ENCODE data around the gene NRCAM. TPM values are rescaled to one million over a fixed set of nuclear protein-coding genes. Genes with fewer than 3 reads are reported as not detected.

Gene NRCAM
- total and polyA plus RNA-seq, 2 of the 8 experiments (the other 6 are each of a cell fraction or from before 2014, with no cell fraction given), result 2.7 to 3.8 TPM

DNA sequence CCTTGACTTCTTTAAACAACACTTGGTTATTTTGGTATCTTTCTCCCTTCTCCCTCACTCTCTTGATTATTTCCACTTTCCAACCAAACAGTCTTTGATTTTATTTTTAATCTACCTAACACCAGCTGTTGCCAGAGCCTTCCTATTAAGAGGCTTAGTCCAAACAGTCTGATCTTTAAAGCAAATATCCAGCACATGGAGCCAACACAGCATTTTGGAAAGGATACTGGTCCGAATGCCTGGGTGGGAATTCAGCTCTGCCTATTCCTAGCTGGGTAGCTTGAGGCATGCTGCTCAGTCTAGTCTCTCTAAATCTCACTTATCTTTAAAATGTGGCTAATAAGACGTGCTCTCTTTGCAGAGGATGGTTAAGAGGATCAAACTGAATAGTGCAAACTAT lies 129.3 kb downstream of the NRCAM start:
- WGBS, 2 experiments (ENCODE audit: extremely low coverage in 1 of 2, insufficient coverage in 1 of 2, insufficient read length in 1 of 2, insufficient replicate concordance in 2 of 2, low coverage in 1 of 2, low lambda C conversion rate in 2 of 2, missing lambda C conversion rate in 1 of 2), result 77% methylated on average over 2 of the region's 2 CpGs; no CpG with 5 or more reads in 1 of the 2 experiments
- no peak overlapping the region for H2AFZ ChIP-seq (ENCODE audit: low read length)
- H2BK12ac ChIP-seq (ENCODE audit: low read depth, low read length), result no peak overlapping the region
- H2BK15ac ChIP-seq (ENCODE audit: low read length), result no peak overlapping the region
- H3K4me2 ChIP-seq (ENCODE audit: insufficient read depth in 1 of 2, low read depth in 2 of 2, low read length in 2 of 2), result no peak overlapping the region
- peaks cover 0 to 1% (median 0%) of the 10 kb centered on the region in 4 experiments; a peak in 2 of 7 replicates for H3K27me3 ChIP-seq (replicated peaks in 1 of 4; ENCODE audit: control insufficient read depth in 3 of 4, extremely low read depth in 1 of 4, insufficient read depth in 3 of 4, low read length in 3 of 4)
- peaks cover 0 to 15% (median 10%) of the 10 kb centered on the region in 4 experiments; a peak in 5 of 7 replicates for H3K4me1 ChIP-seq (replicated peaks in 1 of 4; ENCODE audit: control insufficient read depth in 3 of 4, insufficient read depth in 4 of 4, low read length in 3 of 4)
- H3K9me3 ChIP-seq (ENCODE audit: insufficient read depth in 2 of 2, low read depth in 1 of 2, low read length in 1 of 2), result no peaks in the 10 kb centered on the region
- no peak overlapping the region for H3K4ac ChIP-seq (replicated peaks; ENCODE audit: insufficient read length, low read depth, low read length)
- H4K8ac ChIP-seq (ENCODE audit: extremely low read depth, insufficient read depth, low read length), result no peak overlapping the region
- no peak overlapping the region for H2BK120ac ChIP-seq (replicated peaks; ENCODE audit: low read depth, low read length)
- H3K18ac ChIP-seq (ENCODE audit: extremely low read depth, low read length), result no peak overlapping the region
- H4K91ac ChIP-seq (replicated peaks; ENCODE audit: insufficient read length, low read length), result no peak overlapping the region
- no peak overlapping the region for H3K27ac ChIP-seq (ENCODE audit: low read depth, low read length)
- H2AK5ac ChIP-seq (ENCODE audit: low read depth, low read length), result no peak overlapping the region
- no peaks in the 10 kb centered on the region for H3K79me1 ChIP-seq (ENCODE audit: low read depth, low read length)
- TF ChIP-seq, protein P1, sequence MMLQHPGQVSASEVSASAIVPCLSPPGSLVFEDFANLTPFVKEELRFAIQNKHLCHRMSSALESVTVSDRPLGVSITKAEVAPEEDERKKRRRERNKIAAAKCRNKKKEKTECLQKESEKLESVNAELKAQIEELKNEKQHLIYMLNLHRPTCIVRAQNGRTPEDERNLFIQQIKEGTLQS (IDR thresholded peaks at IDR 0.05; ENCODE audit: insufficient read depth, low read depth, low read length), result no peak
- TF ChIP-seq POLR2A (IDR thresholded peaks at IDR 0.05; ENCODE audit: control extremely low read depth in 1 of 2, low read depth in 2 of 2, low read length in 2 of 2) (no peak), SP2 (IDR thresholded peaks at IDR 0.05; ENCODE audit: low read length) (no peak), HDAC6 (IDR thresholded peaks at IDR 0.05; ENCODE audit: low read depth, low read length) (no peak), CHD1 (IDR thresholded peaks at IDR 0.05; ENCODE audit: low read depth, low read length) (no peak)
- H2BK5ac ChIP-seq (ENCODE audit: low read depth, low read length), result no peak overlapping the region
- H3K23ac ChIP-seq (ENCODE audit: insufficient read length), result no peak overlapping the region
- no peaks in the 10 kb centered on the region for H3K79me2 ChIP-seq (ENCODE audit: control insufficient read depth in 1 of 2, insufficient read depth in 2 of 2, low read length in 2 of 2)
- no peak for FAIRE-seq
- no peak overlapping the region for H3K56ac ChIP-seq (replicated peaks; ENCODE audit: insufficient read length, low read depth, low read length)
- H3K9ac ChIP-seq (replicated peaks in 1 of 4; ENCODE audit: extremely low read depth in 1 of 4, low read depth in 3 of 4, low read length in 3 of 4), result no peak overlapping the region
- ChIA-PET CTCF (ENCODE audit: partially characterized antibody) (interaction anchor here (0.6 kb wide), 2 partner anchors 112 to 572 kb away, joined by 3 read pairs; no protein-coding TSS in a partner anchor), POLR2A (ENCODE audit: partially characterized antibody) (no interaction called here)
- no peaks in the 10 kb centered on the region for H3K36me3 ChIP-seq (ENCODE audit: control insufficient read depth in 2 of 4, insufficient read depth in 4 of 4, low read length in 3 of 4)
- no peaks in the 10 kb centered on the region for H4K20me1 ChIP-seq (replicated peaks in 1 of 2; ENCODE audit: control insufficient read depth in 1 of 2, insufficient read depth in 2 of 2, low read length in 2 of 2)
- H2BK20ac ChIP-seq (ENCODE audit: low read length), result no peak overlapping the region
- no peak for DNase-seq (ENCODE audit: low read depth in 1 of 2, low spot score in 2 of 2)
- H3K4me3 ChIP-seq (ENCODE audit: extremely low read depth in 1 of 4, insufficient read depth in 2 of 4, low read depth in 3 of 4, low read length in 4 of 4), result no peak overlapping the region
- H3K23me2 ChIP-seq (ENCODE audit: low read depth, low read length), result no peaks in the 10 kb centered on the region
- H4K5ac ChIP-seq (ENCODE audit: insufficient read length, low read depth, low read length), result no peak overlapping the region
- no peak overlapping the region for H3K14ac ChIP-seq (ENCODE audit: insufficient read length)

Measured in H1 (cell line).